Activated CD8-positive, alpha-beta memory T cell treated with anti-CD3 and anti-CD28 coated beads, Interleukin-2, amount 50 U/mL, for 1 hour (primary cell): ENCODE measurements around the gene DPH5.
"Not testable (repeated sequence)": the region's sequence is repeated elsewhere in the genome, so short reads cannot be mapped to it uniquely, and the experiment has no call there.

Experiments used
- DNase-seq: peaks from one replicate; pipeline ENCODE4 v3.0.0-alpha.2; 2020; ENCODE audit errors: extremely low read depth

Gene DPH5

GRCh38 chr1:101025657-101026429 is at the start of gene DPH5:
TSS of gene DPH5 (minus strand) at chr1:101025784. CDS start at chr1:101025443, 341 bp downstream.
- peak; percentile 66 for DNase-seq

GRCh38 chr1:101073836-101074235 is 48.3 kb upstream of the DPH5 start:
- DNase-seq: no peak

GRCh38 chr1:101071470-101071891 is 45.9 kb upstream of the DPH5 start:
- DNase-seq: no peak

GRCh38 chr1:101069158-101069557 is 43.6 kb upstream of the DPH5 start:
- DNase-seq: no peak

GRCh38 chr1:101066937-101067335 is 41.4 kb upstream of the DPH5 start:
- not testable (repeated sequence) for DNase-seq

- DNase-seq: no peak
These were observed 40.8 kb upstream of the DPH5 start for GRCh38 chr1:101066260-101066936.

GRCh38 chr1:101065575-101065974 is 40.0 kb upstream of the DPH5 start:
- no peak for DNase-seq

- DNase-seq: no peak
These were observed 39.1 kb upstream of the DPH5 start for GRCh38 chr1:101064697-101065096.

- DNase-seq: no peak
These were observed 35.4 kb upstream of the DPH5 start for GRCh38 chr1:101060992-101061391.

GRCh38 chr1:101059945-101060542 is 34.5 kb upstream of the DPH5 start:
- DNase-seq: no peak

GRCh38 chr1:101055623-101056022 is 30.0 kb upstream of the DPH5 start:
- DNase-seq: no peak

GRCh38 chr1:101051688-101052638 is 26.4 kb upstream of the DPH5 start:
- DNase-seq: no peak

GRCh38 chr1:101050869-101051268 is 25.3 kb upstream of the DPH5 start:
- no peak for DNase-seq

- DNase-seq: no peak
These were observed 19.2 kb upstream of the DPH5 start for GRCh38 chr1:101044749-101045148.

GRCh38 chr1:101044259-101044658 is 18.7 kb upstream of the DPH5 start:
- no peak for DNase-seq

- no peak for DNase-seq
These were observed 18.2 kb upstream of the DPH5 start for GRCh38 chr1:101043776-101044175.

GRCh38 chr1:101041300-101041699 is 15.7 kb upstream of the DPH5 start:
- no peak for DNase-seq

- no peak for DNase-seq
These were observed 15.1 kb upstream of the DPH5 start for GRCh38 chr1:101040666-101041065.

GRCh38 chr1:101039245-101039644 is 13.7 kb upstream of the DPH5 start:
- no peak for DNase-seq

GRCh38 chr1:101037316-101037715 is 11.7 kb upstream of the DPH5 start:
- DNase-seq: no peak

GRCh38 chr1:101033017-101033416 is 7.4 kb upstream of the DPH5 start:
- no peak for DNase-seq

- DNase-seq: not testable (repeated sequence)
These were observed 6.5 kb upstream of the DPH5 start for GRCh38 chr1:101032129-101032528.
